NCI-H1930 (cell line): ENCODE results near the gene UPF3A.
"Not testable (repeated sequence)": the region's sequence is repeated elsewhere in the genome, so short reads cannot be mapped to it uniquely, and the experiment has no call there.

Source experiments
- DNase-seq, 2 experiments: peaks; one replicate each; lab custom pipeline; 2025; lab: John Stamatoyannopoulos, UW

Gene UPF3A, protein sequence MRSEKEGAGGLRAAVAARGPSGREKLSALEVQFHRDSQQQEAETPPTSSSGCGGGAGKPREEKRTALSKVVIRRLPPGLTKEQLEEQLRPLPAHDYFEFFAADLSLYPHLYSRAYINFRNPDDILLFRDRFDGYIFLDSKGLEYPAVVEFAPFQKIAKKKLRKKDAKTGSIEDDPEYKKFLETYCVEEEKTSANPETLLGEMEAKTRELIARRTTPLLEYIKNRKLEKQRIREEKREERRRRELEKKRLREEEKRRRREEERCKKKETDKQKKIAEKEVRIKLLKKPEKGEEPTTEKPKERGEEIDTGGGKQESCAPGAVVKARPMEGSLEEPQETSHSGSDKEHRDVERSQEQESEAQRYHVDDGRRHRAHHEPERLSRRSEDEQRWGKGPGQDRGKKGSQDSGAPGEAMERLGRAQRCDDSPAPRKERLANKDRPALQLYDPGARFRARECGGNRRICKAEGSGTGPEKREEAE

DNA sequence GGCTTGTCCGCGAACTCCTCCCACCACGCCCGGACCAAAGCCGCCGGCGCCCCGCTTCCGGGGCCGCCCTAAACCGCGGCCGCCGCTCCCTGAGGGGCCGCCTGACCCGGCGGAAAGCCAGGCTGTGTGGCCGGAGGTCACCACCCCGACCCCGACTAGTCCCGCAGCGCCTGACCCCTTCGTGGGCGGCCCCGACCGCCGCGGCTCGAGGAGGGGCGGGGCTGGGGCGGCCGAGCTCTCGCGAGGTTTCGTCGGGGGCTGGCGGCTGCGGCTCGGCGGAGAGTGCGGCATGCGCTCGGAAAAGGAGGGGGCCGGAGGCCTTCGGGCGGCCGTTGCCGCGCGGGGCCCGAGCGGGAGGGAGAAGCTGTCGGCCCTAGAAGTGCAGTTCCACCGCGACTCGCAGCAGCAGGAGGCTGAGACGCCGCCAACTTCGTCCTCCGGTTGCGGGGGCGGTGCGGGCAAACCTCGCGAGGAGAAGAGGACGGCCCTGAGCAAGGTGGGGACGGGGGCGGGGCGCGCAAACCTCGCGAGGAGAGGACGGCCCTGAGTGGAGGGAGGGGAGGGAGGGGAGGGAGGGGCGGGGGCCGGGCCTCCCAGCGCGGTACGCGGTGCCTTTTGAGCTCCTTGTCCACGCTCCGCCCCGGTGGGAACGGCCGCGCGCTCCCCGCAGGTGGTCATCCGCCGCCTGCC, at the start of gene UPF3A:
UPF3A (plus strand) TSS at position 251 of the 690 bp plus-strand sequence; CDS start at position 290, 39 bp downstream.
- DNase-seq: peak; percentile 84 to 91

- DNase-seq: no peak
Measured at GRCh38 chr13:114231886-114232285, 49.5 kb upstream of the UPF3A start.

GRCh38 chr13:114234266-114234644, 47.1 kb upstream of the UPF3A start:
- no peak for DNase-seq

DNA sequence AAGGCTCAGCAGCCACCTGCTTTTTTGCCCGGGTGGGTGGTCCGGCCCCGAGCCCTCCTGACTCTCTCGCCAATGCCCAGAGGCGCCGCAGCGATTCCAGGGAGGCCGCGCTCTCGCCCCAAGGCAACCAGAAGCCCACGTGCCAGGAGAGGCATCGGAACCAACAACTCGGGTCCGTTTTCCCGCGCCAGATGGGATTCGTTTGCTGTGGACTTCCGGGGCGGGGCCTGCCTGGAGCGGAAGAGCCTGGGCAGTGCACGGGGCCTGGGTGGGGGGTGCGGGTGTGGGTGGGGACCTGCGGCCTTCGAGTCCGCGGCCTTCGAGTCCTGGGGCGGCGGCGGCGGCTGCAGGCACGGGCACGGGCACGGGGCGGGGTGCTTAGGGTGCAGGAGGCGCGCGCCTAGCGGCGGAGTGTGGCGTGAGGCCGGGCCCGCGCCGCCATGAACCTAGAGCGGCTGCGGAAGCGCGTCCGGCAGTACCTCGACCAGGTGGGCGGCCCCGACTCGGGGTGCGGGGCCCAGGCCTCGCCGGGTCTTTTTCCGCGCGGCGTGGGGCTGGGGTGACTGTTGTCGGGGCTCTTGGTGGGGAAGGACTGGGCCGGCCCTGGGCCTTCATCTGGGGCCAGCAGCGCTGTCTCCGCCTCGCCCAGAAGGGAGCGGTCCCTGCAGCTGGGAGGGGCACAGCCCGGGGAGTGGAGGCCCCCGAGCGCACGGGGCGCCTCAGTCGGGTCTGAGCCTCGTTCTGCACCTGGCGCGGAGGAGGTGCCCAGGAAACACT, 46.6 kb upstream of the UPF3A start, which contains the start of gene CDC16:
CDC16 (plus strand) TSS at position 253 of the 777 bp plus-strand sequence; CDS start at position 441, 188 bp downstream.
- DNase-seq: peak; percentile 97 to 98

GRCh38 chr13:114235697-114236096, 45.7 kb upstream of the UPF3A start:
- no peak for DNase-seq

GRCh38 chr13:114236227-114236626, 45.2 kb upstream of the UPF3A start:
- DNase-seq: no peak

- no peak for DNase-seq
Measured at GRCh38 chr13:114237415-114238112, 43.8 kb upstream of the UPF3A start.

- no peak for DNase-seq
Measured at GRCh38 chr13:114241918-114242317, 39.5 kb upstream of the UPF3A start.

- DNase-seq: no peak
Measured at GRCh38 chr13:114243971-114244370, 37.4 kb upstream of the UPF3A start.

GRCh38 chr13:114244637-114245036, 36.8 kb upstream of the UPF3A start:
- DNase-seq: no peak

DNA sequence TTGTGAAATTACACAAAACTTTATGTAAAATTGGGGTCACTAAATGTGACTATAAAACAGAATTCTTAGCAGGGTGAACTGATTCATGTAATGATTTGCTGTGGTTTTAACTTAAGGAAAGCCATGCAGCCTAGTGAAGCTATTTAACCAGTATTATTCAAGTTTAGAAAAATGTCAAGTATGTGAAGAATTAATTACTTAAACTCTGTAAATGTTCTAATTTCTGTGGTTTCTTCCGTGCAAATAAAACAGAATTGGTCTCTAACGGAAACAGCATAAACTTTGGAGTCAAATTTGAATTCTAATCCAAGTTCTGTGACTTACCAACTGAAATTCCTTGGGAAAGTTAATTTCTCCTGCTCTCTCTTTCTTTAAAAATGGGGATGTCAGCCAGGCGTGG, 33.4 kb upstream of the UPF3A start:
- DNase-seq: no peak

DNA sequence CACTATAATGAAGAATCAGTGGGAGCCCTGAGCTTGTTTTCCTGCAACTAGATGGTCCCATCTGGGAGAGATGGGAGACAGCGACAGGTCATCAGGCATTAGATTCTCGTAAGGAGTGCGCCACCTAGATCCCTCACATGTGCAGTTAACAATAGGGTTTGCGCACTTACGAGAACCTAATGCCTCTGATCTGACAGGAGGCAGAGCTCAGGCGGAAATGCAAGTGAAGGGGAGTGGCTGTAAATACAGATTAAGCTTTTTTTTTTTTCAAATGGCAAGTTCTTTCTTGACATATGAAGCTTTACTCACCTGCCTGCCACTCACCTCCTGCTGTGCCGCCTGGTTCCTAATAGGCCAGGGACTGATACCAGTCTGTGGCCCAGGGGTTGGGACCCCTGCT, 32.3 kb upstream of the UPF3A start:
- no peak for DNase-seq

DNA sequence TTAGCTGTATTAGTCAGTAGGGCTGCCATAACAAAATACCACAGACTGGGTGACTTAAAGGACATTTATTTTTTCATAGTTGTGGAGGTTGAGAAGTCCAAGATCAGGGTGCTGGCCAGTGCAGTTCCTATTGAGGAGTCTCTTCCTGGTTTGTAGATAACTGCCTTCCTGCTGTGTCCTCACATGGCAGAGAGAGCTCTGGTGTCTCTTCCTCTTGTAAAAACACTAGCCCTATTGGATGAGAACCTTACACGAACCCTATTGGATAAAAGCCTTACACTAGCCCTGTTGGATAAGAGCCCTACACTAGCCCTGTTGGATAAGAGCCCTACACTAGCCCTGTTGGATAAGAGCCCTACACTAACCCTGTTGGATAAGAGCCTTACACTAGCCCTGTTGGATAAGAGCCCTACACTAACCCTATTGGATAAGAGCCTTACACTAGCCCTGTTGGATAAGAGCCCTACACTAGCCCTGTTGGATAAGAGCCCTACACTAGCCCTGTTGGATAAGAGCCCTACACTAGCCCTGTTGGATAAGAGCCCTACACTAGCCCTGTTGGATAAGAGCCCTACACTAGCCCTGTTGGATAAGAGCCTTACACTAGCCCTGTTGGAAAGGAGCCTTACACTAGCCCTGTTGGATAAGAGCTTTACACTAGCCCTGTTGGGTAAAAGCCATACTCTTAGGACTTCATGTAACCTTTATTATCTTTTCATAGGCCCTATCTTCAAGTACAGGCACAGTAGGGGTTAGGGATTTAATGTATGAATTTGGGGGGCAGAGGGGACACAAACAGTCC, 29.6 kb upstream of the UPF3A start:
- not testable (repeated sequence) for DNase-seq

- DNase-seq: no peak
Measured at GRCh38 chr13:114256547-114256946, 24.9 kb upstream of the UPF3A start.

DNA sequence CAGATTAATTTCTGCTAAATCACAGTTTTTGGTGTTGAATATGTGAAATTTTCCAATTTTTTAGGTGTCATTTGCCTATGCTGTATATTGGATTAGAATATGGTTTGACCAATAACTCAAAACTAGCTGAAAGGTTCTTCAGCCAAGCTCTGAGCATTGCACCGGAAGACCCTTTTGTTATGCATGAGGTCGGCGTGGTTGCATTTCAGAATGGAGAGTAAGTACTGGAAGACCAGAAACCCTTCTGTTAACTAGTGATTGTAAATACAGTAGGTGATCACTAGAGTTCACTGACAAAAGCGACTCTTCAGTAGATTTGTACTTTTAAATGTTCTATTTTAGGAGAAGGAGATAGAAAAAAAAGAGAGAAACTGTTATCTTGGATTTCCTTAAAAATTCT, 24.4 kb upstream of the UPF3A start:
- DNase-seq: no peak

- DNase-seq: peak in 1 of 2 experiments; percentile 40
Measured at GRCh38 chr13:114258589-114258988, 22.8 kb upstream of the UPF3A start.

GRCh38 chr13:114259374-114259773, 22.0 kb upstream of the UPF3A start:
- no peak for DNase-seq

- peak in 1 of 2 experiments; percentile 34 for DNase-seq
Measured at GRCh38 chr13:114259974-114260373, 21.4 kb upstream of the UPF3A start.

DNA sequence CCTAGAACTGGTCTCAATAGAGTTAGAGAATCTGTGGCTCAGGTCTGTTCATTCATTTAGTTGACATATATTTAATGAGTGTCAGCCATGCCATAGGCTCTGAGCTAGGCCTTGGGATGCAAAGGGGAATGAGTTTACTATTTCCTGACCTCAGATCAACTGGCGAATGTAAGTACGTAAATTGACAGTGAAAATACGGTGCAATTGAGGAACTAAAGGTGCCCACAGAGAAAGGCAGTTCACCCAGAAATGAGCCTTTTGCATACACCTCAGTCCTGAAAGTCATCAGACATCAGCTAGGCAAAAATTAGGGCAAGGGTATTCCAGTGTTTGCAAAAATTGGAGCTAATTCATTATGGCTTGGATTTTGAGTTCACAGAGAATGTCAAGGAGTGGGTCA, 20.6 kb upstream of the UPF3A start:
- DNase-seq: no peak

DNA sequence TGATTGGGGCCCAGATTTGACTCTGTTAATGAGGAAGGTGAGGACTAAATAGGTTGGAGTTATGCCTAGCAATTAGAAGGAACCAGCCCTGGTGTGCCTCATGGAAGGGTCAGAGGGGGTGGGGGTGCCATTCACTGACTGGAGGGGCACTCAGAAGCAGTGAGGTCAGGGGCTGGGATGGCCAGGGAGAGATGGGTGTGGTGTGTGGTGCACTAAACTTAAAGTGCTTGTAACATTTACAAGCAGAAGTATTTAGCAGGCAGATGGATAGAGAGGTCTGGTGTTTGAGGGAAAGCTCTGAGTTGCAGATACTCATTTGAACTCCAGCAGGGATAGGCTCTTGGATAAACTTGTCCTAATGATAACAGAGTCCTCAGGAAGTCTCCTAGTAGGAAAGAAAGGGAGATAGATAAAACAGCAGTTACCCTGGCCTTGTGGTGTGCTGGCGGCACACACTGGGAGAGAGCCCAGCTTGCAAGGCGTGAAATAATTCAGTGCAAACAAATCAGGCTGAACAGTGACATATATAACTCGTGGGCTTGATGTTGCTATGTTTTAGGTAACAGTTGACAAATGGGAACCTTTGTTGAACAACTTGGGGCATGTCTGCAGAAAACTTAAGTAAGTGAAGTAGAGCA, 20.0 kb upstream of the UPF3A start:
- DNase-seq: no peak
